Activated CD8-positive, alpha-beta memory T cell treated with anti-CD3 and anti-CD28 coated beads, Interleukin-2, amount 50 U/mL, for 4 hours (primary cell): ENCODE results near the gene CPNE9.

ENCODE experiments used
- DNase-seq: peaks from one replicate; pipeline ENCODE4 v3.0.0-alpha.2; 2020

The CPNE9 gene

GRCh38 chr3:9688961-9689360, 14.7 kb upstream of the CPNE9 start:
- DNase-seq: no peak

- no peak for DNase-seq
These were observed 13.9 kb upstream of the CPNE9 start for GRCh38 chr3:9689757-9690156.

DNA sequence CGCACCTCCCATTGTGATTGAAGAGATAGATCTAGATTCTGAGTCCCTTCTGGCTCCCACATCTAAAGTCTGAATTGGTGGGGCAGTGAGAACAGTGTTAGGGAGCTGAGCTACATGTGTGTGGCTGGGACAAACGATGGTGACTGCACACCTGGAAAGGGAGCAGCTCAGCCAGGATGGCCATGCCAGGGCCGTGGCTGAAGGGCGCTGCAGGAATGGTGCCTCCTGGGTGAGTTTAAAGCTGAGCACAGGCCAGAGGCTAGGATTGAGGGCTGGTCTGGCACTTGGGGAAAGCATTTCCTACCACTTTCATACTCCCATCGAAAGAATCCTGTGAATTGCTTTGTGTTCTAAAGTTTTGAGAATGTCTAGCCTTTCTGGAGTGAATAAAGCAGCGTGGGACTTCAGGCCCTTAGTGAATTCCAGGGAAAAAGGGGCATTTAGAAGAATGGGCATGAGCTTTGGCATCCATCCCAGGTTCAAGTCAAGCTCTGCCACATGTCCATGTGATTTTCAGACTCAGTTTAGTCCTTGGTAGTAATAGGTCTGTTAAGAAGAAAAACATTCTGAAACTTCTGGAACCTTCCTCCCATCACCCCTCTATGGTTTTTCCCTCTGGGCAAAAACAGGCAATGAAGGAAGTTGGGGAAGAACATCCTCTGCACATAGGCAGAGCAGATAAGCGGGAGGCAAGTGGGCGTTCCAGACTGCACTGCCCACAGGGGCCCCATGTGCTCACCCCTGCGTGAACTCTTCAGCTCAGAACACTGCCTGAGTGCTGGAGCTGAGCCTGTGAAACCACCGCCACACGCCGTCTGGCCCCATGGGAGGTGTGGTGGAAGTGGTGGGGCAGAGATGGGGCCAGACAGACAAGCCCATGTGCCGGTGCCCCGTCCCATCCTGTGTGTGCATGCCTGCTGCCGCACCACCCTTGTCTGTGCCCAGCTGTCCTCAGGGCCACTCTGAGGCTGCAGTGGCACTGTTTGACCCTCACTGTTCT, 12.9 kb upstream of the CPNE9 start:
- DNase-seq: no peak

DNA sequence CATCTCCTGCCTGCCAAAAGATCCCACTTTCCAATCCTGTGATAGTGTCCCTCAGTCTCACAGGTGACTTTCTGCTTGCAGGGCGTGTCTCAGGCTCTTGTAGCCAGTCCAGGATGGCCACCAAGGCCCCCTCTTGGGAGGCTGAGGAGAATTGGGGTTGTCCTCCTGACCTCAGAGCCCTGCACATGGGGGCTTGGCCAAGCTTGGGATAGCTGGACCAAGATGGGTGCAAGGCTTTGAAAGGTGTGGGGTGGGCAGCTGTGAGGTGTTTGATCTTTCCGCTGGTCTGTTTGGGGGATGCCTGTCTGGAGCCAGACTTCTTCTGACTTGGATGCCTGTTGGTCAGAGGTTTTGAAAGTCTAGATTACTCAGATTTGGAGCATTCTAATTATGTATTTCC, 12.0 kb upstream of the CPNE9 start:
- no peak for DNase-seq

DNA sequence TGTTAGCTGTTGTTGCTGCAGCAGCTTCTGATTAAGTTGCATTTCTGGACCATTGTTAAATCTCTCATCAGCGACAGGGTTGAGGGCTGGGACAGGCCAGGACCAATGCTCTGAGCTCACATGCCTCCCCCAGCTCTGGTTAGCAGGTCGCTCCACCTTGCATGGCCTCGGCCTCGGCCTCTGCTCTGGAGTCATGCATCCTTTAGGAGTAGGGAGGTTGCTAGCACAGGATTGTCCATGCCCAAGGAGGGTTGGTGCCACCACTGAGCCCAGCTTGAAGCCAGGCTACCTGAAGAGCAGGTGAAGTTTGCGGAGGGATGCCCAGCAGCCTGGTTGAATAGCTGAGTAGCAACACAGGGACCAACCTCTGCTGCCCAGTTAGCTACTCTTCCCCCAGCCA, 11.2 kb upstream of the CPNE9 start:
- DNase-seq: no peak

DNA sequence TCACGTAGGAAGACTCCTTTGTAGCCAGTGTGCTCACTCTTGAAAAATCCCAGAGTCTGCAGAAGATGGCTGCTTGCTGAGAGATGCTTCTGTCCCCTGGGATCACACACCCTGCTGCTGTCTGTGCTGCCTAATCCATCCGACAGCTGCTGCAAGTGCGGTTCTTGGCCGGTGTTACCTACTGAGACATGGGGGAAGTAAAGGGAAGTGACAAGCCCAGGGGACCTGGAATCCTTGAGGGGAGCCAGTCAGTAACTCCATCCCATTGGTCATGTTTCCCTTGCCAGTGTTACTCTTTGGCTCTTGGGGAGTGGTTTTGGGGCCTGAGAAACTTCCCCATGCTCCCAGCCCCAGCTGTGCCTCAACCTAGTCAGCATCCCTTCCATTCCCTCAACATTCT, 8.3 kb upstream of the CPNE9 start:
- DNase-seq: no peak

DNA sequence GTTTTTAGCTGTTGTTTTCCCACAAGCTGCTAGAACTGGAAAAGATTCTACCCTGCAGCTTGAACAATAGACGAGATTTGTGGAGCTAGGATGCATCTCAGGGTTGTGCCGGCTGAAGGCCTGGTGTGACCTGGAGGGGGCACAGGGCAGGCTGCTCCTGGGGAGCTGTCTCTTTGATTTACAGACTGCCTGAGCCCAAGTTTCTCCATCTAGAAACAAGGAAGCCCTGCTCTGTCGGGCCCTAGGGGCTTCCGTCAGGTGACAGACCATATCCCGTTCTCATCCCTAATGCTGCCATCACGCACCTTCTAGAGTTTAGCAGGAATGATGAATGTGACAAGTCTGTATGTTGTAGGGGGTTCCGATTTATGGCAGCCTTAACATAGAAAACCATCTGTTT, 7.9 kb upstream of the CPNE9 start:
- DNase-seq: no peak

DNA sequence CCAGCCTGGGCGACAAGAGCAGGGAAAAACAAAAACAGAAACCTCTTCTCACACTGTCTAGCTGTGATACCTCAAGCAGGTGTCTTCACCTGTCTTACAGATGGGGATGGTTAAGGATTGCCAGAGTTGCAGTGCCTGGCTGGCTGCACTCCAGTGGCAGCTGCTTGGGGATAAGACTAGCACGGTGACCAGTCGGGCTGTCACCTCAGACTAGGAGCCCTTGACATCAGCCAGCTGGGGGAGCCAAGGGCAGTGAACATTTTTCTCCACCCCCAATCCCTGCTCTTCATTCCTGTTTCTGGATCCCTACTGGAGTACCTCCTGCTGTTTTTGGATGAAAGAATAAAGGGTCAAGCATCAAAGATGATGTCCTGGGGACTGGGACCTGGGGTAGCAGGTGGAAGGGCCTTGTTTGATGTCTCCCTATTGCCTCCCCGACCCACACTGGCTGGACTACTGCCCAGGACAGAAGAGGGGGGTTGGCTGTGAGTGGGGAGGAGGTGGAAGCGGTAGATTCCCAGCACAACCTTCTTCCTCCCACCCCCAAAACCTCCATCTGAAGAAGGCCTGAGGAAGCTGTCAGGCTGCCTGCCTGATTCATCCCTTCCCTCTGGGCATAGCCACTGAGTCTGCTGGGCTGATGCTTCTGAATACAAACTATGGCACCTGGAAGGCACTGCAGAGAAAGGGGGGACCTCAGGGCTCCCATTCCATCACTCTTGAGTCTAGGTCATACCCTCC, 7.0 kb upstream of the CPNE9 start:
- no peak for DNase-seq

- no peak for DNase-seq
These were observed 5.7 kb upstream of the CPNE9 start for GRCh38 chr3:9697892-9698291.

DNA sequence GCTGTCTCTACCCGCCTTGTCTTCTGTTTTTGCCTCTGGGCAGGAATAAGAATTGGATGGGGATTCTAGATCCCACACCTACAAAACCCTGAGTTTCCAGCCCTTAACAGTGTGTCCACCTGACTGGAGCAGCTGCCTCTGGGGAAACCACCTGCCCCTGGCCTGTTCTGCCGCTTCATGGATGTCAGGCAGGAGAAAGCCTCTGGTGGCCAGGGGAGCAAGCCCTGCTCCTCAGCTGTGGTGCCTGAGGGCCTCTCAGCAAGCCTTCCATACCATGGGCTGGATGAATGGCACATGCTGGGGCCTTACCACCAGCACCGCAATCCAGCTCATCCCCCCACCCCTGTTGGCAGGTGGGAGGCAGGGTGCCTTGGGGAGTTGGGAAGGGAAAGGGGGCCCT, 5.3 kb upstream of the CPNE9 start:
- no peak for DNase-seq

- DNase-seq: no peak
These were observed 3.1 kb upstream of the CPNE9 start for GRCh38 chr3:9700536-9700935.

- DNase-seq: no peak
These were observed 2.6 kb upstream of the CPNE9 start for GRCh38 chr3:9701006-9701405.

GRCh38 chr3:9701711-9702110, 1.9 kb upstream of the CPNE9 start:
- no peak for DNase-seq

DNA sequence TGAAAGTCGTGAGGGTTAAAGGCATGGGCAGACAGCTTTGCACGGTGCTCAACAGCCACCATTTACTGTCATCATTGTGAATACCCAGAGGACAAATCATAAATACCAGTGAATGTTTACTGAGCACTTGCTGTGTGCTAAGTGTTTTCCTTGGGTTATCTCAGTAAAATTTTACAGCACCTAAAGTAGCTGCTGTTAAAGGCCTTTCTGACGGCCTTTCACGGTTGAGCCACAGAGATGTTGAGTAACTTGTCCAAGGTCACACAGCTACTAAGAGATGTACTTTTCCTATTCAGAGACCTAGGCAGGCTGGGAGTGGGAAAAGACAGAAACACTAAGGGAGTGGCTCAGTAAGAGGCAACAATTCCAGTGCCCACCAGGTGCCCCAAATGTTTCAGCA, 393 bp upstream of the CPNE9 start:
- no peak for DNase-seq

- DNase-seq: no peak
These were observed 1.0 kb downstream of the CPNE9 start for GRCh38 chr3:9704347-9705322.

DNA sequence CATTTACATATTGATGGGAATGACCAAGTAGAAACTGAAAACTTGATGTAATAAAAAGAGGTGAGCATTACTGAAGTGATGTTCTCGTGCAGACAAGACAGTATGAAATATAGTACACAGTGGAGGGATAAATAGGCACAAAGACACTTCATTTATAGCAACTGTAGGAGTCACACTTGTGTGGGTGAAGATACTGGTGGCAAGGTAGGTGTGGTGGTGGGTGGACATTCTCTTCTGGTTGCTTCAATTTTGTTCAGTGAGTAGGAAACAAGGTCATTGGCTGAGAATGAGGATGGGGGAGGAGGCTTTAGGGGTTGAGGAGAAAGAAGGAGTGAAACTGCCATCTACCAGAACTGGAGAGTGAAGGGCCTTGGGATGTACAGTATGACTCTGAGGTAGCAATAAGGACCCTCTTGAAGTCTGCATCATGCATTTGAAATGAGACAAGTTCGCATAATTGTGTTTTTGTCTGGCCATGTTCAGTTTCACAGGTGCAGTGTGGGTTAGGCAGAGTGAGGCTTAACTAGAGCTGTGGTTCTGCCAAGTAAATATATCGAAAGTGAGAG, 6.6 kb downstream of the CPNE9 start:
- no peak for DNase-seq

DNA sequence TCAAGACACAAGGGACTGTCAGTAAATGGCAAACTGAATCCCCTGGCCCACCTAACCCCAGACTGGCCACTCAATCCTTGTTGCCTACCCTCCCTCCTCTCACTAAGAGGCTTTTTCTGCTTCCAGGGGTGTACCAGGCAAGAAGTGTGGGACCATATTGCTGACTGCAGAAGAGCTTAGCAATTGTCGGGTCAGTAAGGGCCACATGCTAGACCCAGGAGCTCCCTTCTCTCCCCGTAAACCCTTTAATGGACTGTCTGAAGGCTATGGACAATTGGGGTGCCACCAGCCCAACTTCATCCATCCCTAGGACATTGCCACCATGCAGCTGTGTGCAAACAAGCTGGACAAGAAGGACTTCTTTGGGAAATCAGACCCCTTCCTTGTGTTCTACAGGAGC, 8.8 kb downstream of the CPNE9 start:
- DNase-seq: no peak

DNA sequence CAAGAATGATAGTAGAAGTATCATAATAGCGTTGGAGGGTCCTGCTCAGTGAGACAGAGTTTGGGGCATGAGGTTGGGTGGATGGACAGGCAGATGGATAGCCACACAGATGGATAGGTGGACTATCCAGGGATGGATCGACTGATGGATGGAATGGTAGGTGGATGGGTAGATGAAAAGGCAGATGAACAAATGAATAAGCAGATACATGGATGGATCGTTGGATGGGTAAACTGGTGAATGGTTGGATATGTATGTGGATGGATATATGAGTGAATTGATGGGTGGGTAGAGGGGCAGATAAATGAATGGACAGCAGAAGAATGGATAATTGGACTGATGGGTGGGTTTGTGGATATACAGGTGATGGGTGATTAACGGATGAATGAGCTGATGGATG, 9.5 kb downstream of the CPNE9 start:
- DNase-seq: no peak

DNA sequence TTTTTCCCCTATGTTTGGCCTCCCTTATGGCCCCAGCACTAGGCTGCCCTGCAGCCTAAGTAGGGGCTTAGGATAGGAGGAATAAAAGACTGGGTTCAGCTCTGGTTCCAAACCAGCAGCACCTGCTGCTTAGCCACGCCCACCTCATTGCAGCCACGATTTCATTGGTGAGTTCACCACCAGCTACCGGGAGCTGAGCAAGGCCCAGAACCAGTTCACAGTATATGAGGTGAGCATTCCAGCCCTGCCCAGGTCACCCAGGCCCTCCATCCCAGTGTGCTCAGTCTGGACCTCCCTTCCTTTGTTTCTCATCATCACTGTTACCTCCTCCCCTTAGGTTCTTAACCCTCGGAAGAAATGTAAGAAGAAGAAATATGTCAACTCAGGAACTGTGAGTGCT, 11.5 kb downstream of the CPNE9 start:
- DNase-seq: no peak

GRCh38 chr3:9715764-9716437, 12.3 kb downstream of the CPNE9 start:
- DNase-seq: no peak

- no peak for DNase-seq
These were observed 13.3 kb downstream of the CPNE9 start for GRCh38 chr3:9716801-9717555.
